ENCODE data around the gene CCDC126. TPM values are rescaled to one million over a fixed set of nuclear protein-coding genes. Genes with fewer than 3 reads are reported as not detected.

Gene CCDC126
- total RNA-seq, 2 experiments from 2014 or later = 10.0 to 11.8 TPM

DNA sequence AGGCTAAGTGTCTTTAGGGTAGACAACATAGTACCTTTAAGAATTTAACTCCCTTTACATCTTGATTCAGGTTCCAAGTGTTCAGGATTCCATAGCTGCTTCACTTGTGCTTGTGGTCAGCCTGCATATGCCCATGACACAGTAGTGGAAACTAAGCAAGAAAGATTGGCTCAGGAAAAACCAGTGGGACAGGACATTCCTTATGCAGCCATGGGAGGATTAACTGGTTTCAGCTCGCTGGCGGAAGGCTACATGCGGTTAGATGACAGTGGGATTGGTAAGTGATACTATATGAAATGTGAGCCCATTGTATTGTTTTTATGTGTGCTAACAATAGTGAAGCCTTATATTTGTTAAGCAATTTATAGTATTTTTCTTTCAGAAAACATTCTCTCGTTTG lies 94.1 kb downstream of the CCDC126 start:
- Mint-ChIP-seq H3K4me1 (no peaks in the 10 kb centered on the region), H3K27ac (no peak overlapping the region), H3K27me3 (no peaks in the 10 kb centered on the region), H3K9me3 (no peaks in the 10 kb centered on the region), H3K36me3 (peaks cover 19% of the 10 kb centered on the region), H3K4me3 (no peak overlapping the region)
- POLR2A ChIA-PET = no interaction called here
- DNase-seq (no peak), ATAC-seq (ENCODE audit: low read depth) (no peak)

DNA sequence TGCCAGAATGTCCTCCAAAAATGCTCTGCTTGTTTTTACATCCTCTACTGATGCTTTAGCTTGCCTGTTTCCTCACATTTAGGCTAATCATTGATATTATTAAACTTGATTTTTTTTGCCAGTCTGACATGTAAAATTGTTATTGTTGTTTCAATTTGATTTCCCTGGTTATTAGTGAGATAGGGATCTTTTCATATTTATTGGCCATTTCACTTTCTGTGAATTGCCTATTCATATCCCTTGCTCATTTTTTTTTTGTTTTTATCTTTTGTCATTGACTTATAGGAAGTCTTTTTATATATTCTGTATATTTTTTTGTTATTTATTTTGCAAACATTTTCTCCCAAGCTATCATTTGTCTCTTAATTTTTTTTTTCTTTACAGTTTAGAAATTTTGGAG lies 96.0 kb downstream of the CCDC126 start:
- no peaks in the 10 kb centered on the region for H3K4me1 Mint-ChIP-seq
- H3K27ac Mint-ChIP-seq = no peak overlapping the region
- no peak overlapping the region for H3K4me3 Mint-ChIP-seq
- no peaks in the 10 kb centered on the region for H3K27me3 Mint-ChIP-seq
- H3K36me3 Mint-ChIP-seq = peaks cover 16% of the 10 kb centered on the region
- no peaks in the 10 kb centered on the region for H3K9me3 Mint-ChIP-seq
- ATAC-seq (ENCODE audit: low read depth) (no peak), DNase-seq (no peak)
- POLR2A ChIA-PET = no interaction called here

Other genes starting within 250 kb of the CCDC126 start
- gene IGF2BP3, start 126.9 kb upstream of the CCDC126 start, total RNA-seq = under 1 TPM; 0.37 to 0.94 TPM
- gene TRA2A, start 65.4 kb upstream of the CCDC126 start, total RNA-seq = 100 to 1,000 TPM; 119 to 130 TPM
- gene FAM221A, start 82.8 kb downstream of the CCDC126 start, total RNA-seq = 1 to 10 TPM; 5.8 to 6.2 TPM
- under 1 TPM; 0.48 to 0.80 TPM for gene STK31, start 112.8 kb downstream of the CCDC126 start, total RNA-seq